NK-92 (cell line): ENCODE measurements around the gene SHROOM3.
"Not testable (repeated sequence)": the region's sequence is repeated elsewhere in the genome, so short reads cannot be mapped to it uniquely, and the experiment has no call there.

Source experiments
- DNase-seq: peaks from one replicate; lab custom pipeline; 2025; ENCODE audit not compliant: unreplicated experiment; lab: John Stamatoyannopoulos, UW

The SHROOM3 gene

DNA sequence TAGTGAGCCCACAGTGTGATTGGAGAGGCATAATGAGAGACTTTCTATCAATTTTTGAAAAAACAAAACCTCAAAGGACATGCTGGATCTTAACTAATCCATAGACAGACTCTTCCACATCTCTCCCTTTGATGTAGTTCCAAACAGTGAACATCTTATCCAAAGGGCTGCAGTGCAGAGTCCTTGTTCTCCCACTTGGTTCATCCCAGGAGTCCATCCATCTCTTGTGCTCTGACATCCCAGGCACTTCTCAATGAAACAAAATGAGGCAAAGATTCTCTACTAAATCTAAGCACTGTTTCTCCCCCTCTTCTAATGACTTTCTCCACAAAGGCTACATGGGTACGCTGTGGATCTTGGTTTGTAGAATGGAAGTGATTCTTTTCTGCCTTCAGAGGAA lies 8.3 kb downstream of the SHROOM3 start:
- DNase-seq = no peak

DNA sequence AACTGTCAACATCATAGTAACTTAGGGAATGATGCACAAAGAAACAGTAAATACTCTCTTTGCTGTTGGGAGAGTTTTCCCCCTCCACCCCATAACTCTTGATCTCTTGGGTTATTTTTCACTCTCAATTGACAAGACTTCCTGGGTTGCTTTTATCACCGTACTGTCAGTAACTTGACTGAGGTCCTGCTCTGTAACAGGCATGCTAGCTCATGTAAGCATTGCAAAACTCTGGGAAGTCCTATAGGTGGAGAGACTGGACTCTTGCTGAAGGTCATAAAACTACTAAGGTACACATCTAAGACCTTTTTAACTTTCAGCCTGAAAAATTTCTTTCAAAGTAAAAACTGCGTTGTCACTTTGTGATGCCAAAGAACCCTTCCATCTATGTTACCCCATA lies 10.9 kb downstream of the SHROOM3 start:
- DNase-seq = no peak

- no peak for DNase-seq
Observed at GRCh38 chr4:76447393-76447851, 12.4 kb downstream of the SHROOM3 start.

- no peak for DNase-seq
Observed at GRCh38 chr4:76448211-76448610, 13.2 kb downstream of the SHROOM3 start.

- no peak for DNase-seq
Observed at GRCh38 chr4:76449362-76449767, 14.3 kb downstream of the SHROOM3 start.

GRCh38 chr4:76449833-76450232 lies 14.8 kb downstream of the SHROOM3 start:
- no peak for DNase-seq

- DNase-seq = no peak
Observed at GRCh38 chr4:76453232-76453631, 18.2 kb downstream of the SHROOM3 start.

DNA sequence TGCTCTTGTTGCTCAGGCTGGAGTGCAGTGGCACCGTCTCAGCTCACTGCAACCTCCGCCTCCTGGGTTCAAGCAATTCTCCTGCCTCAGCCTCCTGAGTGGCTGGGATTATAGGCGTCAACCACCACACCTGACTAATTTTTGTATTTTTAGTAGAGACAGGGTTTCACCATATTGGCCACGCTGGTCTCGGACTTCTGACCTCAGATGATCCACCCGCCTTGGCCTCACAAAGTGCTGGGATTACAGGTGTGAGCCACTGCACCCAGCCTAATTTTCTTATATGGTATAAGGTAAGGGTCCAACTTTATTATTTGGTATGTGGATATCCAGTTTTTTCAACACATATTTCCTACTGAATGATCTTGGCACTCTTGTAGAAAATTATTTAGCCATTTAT lies 19.0 kb downstream of the SHROOM3 start:
- DNase-seq = not testable (repeated sequence)

DNA sequence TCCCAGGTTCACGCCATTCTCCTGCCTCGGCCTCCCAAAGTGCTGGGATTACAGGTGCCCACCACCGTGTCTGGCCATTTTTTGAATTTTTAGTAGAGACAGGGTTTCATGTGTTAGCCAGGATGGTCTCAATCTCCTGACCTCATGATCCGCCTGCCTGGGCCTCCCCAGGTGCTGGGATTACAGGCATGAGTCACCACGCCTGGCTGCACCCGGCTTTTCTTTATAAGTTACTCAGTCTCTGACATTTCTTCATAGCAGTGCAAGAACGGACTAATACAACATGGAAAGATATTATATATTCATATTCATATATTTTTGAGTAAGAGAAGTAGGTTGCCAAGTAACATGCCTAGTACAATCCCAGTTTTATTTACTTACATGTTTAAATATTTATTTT lies 22.9 kb downstream of the SHROOM3 start:
- DNase-seq = no peak

GRCh38 chr4:76458297-76458696 lies 23.3 kb downstream of the SHROOM3 start:
- no peak for DNase-seq

GRCh38 chr4:76458825-76459224 lies 23.8 kb downstream of the SHROOM3 start:
- DNase-seq = no peak

GRCh38 chr4:76459291-76459723 lies 24.3 kb downstream of the SHROOM3 start:
- DNase-seq = no peak

DNA sequence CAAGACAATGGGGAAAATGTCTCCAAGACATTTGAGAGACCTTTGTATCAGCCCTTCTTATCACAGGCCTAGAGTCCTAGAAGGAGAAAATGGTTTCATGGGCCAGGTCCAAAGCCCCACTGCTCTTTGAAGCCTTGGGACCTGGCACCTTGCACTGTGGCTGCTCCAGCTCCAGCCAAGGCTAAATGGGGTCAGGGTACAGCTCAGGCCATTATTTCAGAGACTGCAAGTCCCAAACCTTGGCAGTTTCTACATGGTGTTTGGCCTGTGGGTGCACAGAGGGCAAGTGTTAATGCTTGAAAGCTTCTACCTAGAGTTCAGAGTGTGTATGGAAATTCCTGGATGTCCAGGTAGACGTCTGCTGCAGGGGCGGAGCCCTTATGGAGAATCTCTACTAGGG lies 28.5 kb downstream of the SHROOM3 start:
- DNase-seq = no peak

GRCh38 chr4:76470064-76470463 lies 35.0 kb downstream of the SHROOM3 start:
- no peak for DNase-seq

- no peak for DNase-seq
Observed at GRCh38 chr4:76470532-76470931, 35.5 kb downstream of the SHROOM3 start.

GRCh38 chr4:76476571-76476970 lies 41.5 kb downstream of the SHROOM3 start:
- DNase-seq = no peak

GRCh38 chr4:76484654-76485053 lies 49.6 kb downstream of the SHROOM3 start:
- no peak for DNase-seq

DNA sequence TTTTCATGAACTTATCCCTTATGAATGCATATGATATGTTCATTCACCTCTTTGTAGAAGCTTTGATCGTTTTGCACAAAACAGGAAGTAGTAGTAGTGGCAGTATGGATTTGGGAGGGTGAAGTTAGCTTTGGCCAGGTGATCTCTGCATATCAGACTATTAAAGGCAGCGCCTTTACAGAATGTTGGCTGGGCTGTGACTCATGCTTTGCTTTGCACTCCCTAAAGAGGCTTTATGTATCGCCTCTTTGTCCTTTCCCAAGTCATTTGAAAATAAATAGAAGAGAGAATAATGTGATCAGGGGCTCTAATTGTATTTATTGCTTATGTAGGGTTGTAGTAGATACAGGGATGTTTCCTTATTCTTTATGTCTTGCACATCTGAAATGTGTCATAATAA lies 50.4 kb downstream of the SHROOM3 start:
- DNase-seq = no peak

DNA sequence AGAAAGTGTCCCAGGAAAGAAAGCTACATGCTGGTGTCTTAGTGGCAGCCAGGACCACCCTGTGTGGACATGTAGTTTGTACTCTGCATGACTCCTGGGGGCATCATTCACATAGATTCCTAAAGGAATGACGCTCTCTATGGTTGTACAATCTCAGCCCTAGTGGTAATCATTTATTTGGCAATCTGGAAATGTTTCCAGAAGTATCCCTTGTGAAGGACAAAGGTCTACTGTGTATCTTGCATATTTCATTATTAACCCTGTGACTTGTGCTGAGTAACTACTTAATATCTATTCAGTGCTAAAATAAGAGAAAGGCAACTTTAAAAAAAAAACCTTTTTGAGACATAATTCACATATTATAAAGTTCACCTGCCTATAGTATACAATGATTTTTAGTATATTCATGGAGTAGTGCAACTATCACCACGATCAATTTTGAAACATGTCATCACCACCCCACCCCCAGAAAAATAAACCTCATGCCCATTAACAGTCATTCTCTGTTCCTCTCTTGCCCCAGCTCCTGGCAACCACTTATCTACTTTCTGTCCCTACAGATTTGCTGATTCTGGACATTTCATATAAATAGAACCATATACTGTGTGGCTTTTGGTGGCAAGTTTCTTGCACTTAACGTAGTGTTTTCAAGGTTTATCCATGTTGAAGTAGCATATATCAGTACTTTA lies 51.7 kb downstream of the SHROOM3 start:
- DNase-seq = no peak

- DNase-seq = no peak
Observed at GRCh38 chr4:76487621-76488020, 52.6 kb downstream of the SHROOM3 start.

GRCh38 chr4:76488455-76488854 lies 53.4 kb downstream of the SHROOM3 start:
- DNase-seq = no peak

DNA sequence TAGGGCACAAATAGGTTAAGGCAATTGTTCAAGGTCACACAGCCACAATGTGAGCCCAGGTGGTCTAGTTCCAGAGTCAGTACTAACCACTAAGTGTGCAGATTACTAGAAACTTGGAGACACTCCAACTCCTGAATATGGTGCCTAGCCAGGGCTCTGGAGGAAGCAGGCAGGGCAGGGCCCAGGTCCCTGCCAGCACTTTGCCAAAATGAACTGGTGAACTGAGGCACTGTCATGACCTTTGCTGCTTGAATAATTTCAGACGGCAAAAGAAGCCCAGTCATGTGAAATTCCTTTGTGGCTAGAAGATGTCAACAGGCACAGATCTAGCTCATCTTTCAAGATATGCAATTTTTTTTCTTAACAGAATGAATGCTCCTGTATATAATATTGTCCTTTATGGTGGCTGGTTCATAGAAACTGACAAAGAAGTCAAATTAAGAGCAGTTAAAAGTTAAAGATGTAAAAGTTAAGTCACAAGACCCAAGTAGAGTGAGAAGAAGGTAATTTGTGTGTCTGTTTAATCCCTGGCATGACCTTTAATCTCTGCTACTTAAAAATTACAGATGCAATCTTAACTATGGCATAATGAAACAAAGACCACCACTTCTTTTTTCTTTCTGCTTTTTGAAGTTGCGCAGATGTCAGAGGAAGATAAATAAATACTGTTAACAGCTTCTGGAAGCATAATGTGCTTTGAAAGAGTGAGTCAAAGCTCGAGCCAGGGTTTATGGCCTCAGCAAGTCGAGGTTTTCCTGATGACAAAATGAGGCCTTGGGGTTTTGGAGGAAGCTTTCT lies 54.1 kb downstream of the SHROOM3 start:
- DNase-seq = no peak
